ENCODE results near the gene PIK3R1. TPM values are rescaled to one million over a fixed set of nuclear protein-coding genes. Genes with fewer than 3 reads are reported as not detected.

Gene PIK3R1
- polyA plus RNA-seq, 1 donor (not counting 4 experiments of a cell fraction or from before 2014, with no cell fraction given) = 16.7 TPM

DNA sequence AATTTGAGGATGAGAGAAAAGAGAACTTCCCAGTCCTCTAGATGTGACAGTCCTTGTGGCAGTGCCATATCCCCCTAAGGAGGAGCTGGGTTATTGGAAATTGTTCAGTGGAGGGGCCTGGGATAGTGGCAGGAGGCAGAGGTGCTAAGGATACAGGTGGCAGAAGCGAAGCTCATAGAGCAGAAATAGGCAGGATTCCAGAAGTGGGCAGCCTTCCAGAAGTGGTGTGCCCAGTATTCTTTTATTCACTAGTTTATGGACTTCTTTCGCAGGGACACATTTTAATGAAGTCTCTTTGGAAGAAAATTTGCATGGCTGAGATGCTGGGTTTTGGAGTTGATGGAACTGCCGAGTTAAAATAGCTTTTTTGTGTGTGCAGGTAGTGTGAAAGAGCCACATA is 6.8 kb downstream of the PIK3R1 start:
- Histone ChIP-seq H3K9me1 (ENCODE audit: control insufficient read depth, extremely low read depth, insufficient read depth, low read length) (no peaks in the 10 kb centered on the region), H4K20me1 (ENCODE audit: control insufficient read depth, extremely low read depth, insufficient read depth, low read length) (no peaks in the 10 kb centered on the region), H3K4me1 (ENCODE audit: control insufficient read depth, extremely low read depth, insufficient read depth, low read length) (peaks cover 33% of the 10 kb centered on the region), H3K27ac (ENCODE audit: control insufficient read depth, insufficient read depth, low read length) (no peak overlapping the region), H3K36me3 (ENCODE audit: control insufficient read depth in 2 of 2, extremely low read depth in 1 of 2, insufficient read depth in 2 of 2, low read length in 2 of 2) (peaks cover 10 to 15% of the 10 kb centered on the region in 2 experiments), H3K9ac (ENCODE audit: control insufficient read depth, extremely low read depth, insufficient read depth, low read length) (no peak overlapping the region), H3K9me3 (ENCODE audit: control insufficient read depth, low read depth, low read length) (no peaks in the 10 kb centered on the region), H3K27me3 (ENCODE audit: control insufficient read depth, extremely low read depth, insufficient read depth, low read length) (no peaks in the 10 kb centered on the region), H3K4me2 (ENCODE audit: control insufficient read depth, extremely low read depth, insufficient read depth, low read depth, low read length) (no peak overlapping the region), H3K79me2 (ENCODE audit: control insufficient read depth, insufficient read depth, low read length) (peaks cover 72% of the 10 kb centered on the region), H3K4me3 (ENCODE audit: control insufficient read depth in 2 of 3, extremely low read depth in 1 of 3, insufficient read depth in 2 of 3, low read depth in 1 of 3, low read length in 3 of 3) (no peak overlapping the region), H2AFZ (ENCODE audit: control insufficient read depth, low read length) (no peak overlapping the region)
- FAIRE-seq = no peak
- dilution Hi-C loops (cut with MboI; ENCODE audit: extremely low pct_ligation_motif_present, low sequenced_read_pairs) = no loop called here
- TF ChIP-seq, protein P1, sequence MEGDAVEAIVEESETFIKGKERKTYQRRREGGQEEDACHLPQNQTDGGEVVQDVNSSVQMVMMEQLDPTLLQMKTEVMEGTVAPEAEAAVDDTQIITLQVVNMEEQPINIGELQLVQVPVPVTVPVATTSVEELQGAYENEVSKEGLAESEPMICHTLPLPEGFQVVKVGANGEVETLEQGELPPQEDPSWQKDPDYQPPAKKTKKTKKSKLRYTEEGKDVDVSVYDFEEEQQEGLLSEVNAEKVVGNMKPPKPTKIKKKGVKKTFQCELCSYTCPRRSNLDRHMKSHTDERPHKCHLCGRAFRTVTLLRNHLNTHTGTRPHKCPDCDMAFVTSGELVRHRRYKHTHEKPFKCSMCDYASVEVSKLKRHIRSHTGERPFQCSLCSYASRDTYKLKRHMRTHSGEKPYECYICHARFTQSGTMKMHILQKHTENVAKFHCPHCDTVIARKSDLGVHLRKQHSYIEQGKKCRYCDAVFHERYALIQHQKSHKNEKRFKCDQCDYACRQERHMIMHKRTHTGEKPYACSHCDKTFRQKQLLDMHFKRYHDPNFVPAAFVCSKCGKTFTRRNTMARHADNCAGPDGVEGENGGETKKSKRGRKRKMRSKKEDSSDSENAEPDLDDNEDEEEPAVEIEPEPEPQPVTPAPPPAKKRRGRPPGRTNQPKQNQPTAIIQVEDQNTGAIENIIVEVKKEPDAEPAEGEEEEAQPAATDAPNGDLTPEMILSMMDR (optimal IDR thresholded peaks at IDR 0.05 in 1 of 3, IDR thresholded peaks at IDR 0.05 in 1 of 3, conservative IDR thresholded peaks at IDR 0.05 in 1 of 3; ENCODE audit: extremely low read depth in 1 of 3, insufficient read depth in 2 of 3, low read length in 3 of 3) = no peak
- no peak for TF ChIP-seq EZH2 (IDR thresholded peaks at IDR 0.05; ENCODE audit: low read length)
- DNase-seq (ENCODE audit: low read depth, low spot score) = no peak

DNA sequence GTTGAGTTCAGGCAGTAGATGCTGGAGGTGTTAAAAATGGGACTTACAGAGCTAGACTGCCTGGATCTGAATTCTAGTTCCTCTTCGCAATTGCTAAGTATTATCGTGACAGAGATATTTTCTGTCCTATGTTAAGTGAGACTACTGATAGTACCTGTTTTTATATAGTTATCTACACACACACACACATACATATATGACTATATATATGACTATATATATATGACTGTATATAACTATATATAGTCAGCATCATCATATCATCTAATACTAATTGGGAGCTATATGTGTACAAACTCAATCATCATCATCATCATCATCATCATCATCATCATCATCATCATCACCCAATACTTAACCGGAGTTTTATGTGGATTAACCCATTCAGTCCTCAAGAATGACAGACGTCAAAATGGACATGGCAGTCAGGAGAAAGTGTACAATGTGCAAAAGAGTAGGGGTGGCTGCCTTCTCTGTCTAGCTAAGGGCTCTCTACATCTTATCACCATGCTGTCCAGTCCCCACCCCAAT is 7.3 kb downstream of the PIK3R1 start:
- no peak overlapping the region for H2AFZ ChIP-seq (ENCODE audit: control insufficient read depth, low read length)
- H3K9ac ChIP-seq (ENCODE audit: control insufficient read depth, extremely low read depth, insufficient read depth, low read length) = no peak overlapping the region
- no peaks in the 10 kb centered on the region for H3K27me3 ChIP-seq (ENCODE audit: control insufficient read depth, extremely low read depth, insufficient read depth, low read length)
- no peaks in the 10 kb centered on the region for H3K9me3 ChIP-seq (ENCODE audit: control insufficient read depth, low read depth, low read length)
- no peaks in the 10 kb centered on the region for H4K20me1 ChIP-seq (ENCODE audit: control insufficient read depth, extremely low read depth, insufficient read depth, low read length)
- peaks cover 10 to 15% of the 10 kb centered on the region in 2 experiments for H3K36me3 ChIP-seq (ENCODE audit: control insufficient read depth in 2 of 2, extremely low read depth in 1 of 2, insufficient read depth in 2 of 2, low read length in 2 of 2)
- H3K79me2 ChIP-seq (ENCODE audit: control insufficient read depth, insufficient read depth, low read length) = peaks cover 69% of the 10 kb centered on the region
- H3K27ac ChIP-seq (ENCODE audit: control insufficient read depth, insufficient read depth, low read length) = no peak overlapping the region
- FAIRE-seq = no peak
- H3K4me2 ChIP-seq (ENCODE audit: control insufficient read depth, extremely low read depth, insufficient read depth, low read depth, low read length) = no peak overlapping the region
- TF ChIP-seq, protein P1 (optimal IDR thresholded peaks at IDR 0.05 in 1 of 3, IDR thresholded peaks at IDR 0.05 in 1 of 3, conservative IDR thresholded peaks at IDR 0.05 in 1 of 3; ENCODE audit: extremely low read depth in 1 of 3, insufficient read depth in 2 of 3, low read length in 3 of 3) = no peak
- TF ChIP-seq EZH2 (IDR thresholded peaks at IDR 0.05; ENCODE audit: low read length) = no peak
- no peak overlapping the region for H3K4me3 ChIP-seq (ENCODE audit: control insufficient read depth in 2 of 3, extremely low read depth in 1 of 3, insufficient read depth in 2 of 3, low read depth in 1 of 3, low read length in 3 of 3)
- dilution Hi-C loops (cut with MboI; ENCODE audit: extremely low pct_ligation_motif_present, low sequenced_read_pairs) = no loop called here
- DNase-seq (ENCODE audit: low read depth, low spot score) = no peak
- H3K9me1 ChIP-seq (ENCODE audit: control insufficient read depth, extremely low read depth, insufficient read depth, low read length) = no peaks in the 10 kb centered on the region
- H3K4me1 ChIP-seq (ENCODE audit: control insufficient read depth, extremely low read depth, insufficient read depth, low read length) = peaks cover 31% of the 10 kb centered on the region

Measured in keratinocyte (primary cell).